HCT116 (cell line): ENCODE data around the gene RXFP2. TPM values are rescaled to one million over a fixed set of nuclear protein-coding genes. Genes with fewer than 3 reads are reported as not detected.

ENCODE experiments used
- ATAC-seq: fragments of 200-7000 bp; cut with Tn5 transposase; 2 replicates; pipeline ENCODE4 v1.9.1; 2020; ENCODE audit warnings: mild to moderate bottlenecking, moderate library complexity
- BruUV-seq: library from RNA; stranded (reverse); fragments of 400-500 nt; replicated peaks from 2 replicates; lab custom pipeline; 2021; lab: Mats Ljungman, UMichigan
- CTCF ChIA-PET: fragments of 300-600 bp; sonication (Branson Sonifier 250); formaldehyde crosslinking; loops from one replicate; lab custom pipeline; 2021; ENCODE audit warnings: antibody characterized with exemption; lab: Charles Lee
- POLR2A ChIA-PET: fragments of 300-600, 350-600 bp; sonication (Branson Sonifier 250); formaldehyde crosslinking; loops from one replicate; lab custom pipeline; 2021; ENCODE audit warnings: antibody characterized with exemption; lab: Charles Lee
- RAD21 ChIA-PET, 2 experiments: fragments of 300-600 bp; sonication (Branson Sonifier 250); formaldehyde crosslinking; loops; one replicate each; lab custom pipeline; 2023; ENCODE audit warnings: low total read pairs in 2 of 2; ENCODE audit not compliant: uncharacterized antibody in 2 of 2, unreplicated experiment in 2 of 2, low non-redundant PET in 1 of 2; lab: Charles Lee
- DNase-seq: peaks from one replicate; pipeline ENCODE4 v3.0.0-alpha.2; 2010; ENCODE audit warnings: low read depth, low spot score
- H2AFZ ChIP-seq: fragments of 200-600 bp; shearing (Covaris generic), sonication (generic); 2 replicates; pipeline ENCODE4 v1.6.1; 2017; ENCODE audit warnings: low read depth, mixed run types, mixed read lengths, antibody characterized with exemption, low read length; ENCODE audit not compliant: poor library complexity, severe bottlenecking
- H3K27ac ChIP-seq: 2 replicates; pipeline ENCODE4 v1.5.1; 2012; ENCODE audit warnings: low read depth, low read length
- H3K27me3 ChIP-seq: fragments of 200-600 bp; sonication (generic); 2 replicates; pipeline ENCODE4 v1.6.1; 2016; ENCODE audit warnings: mixed run types, low read length, mixed read lengths; ENCODE audit not compliant: insufficient read depth
- H3K36me3 ChIP-seq, 2 experiments: fragments of 200-500 bp in 1 of 2; fragments of 200-600 bp in 1 of 2; sonication (Bioruptor generic) in 1 of 2; sonication (generic) in 1 of 2; 2 replicates each; pipeline versions ENCODE4 v1.5.1 to v1.6.1; 2014 to 2016; ENCODE audit warnings: low read length in 2 of 2, inconsistent platforms in 1 of 2, mixed read lengths in 1 of 2, mixed run types in 1 of 2; ENCODE audit not compliant: insufficient read depth in 2 of 2, control insufficient read depth in 1 of 2
- H3K4me1 ChIP-seq, 2 experiments: fragments of 200-600 bp in 1 of 2; sonication (generic) in 1 of 2; 2 replicates each; pipeline versions ENCODE4 v1.5.1 to v1.6.1; 2012 to 2017; ENCODE audit warnings: low read length in 2 of 2, inconsistent platforms in 1 of 2, mild to moderate bottlenecking in 1 of 2, mixed read lengths in 1 of 2, mixed run types in 1 of 2, moderate library complexity in 1 of 2; ENCODE audit not compliant: insufficient read depth in 2 of 2, control insufficient read depth in 1 of 2
- H3K4me2 ChIP-seq: fragments of 200-600 bp; sonication (generic); 2 replicates; pipeline ENCODE4 v1.6.1; 2017; ENCODE audit warnings: mixed run types, low read length, mixed read lengths
- H3K4me3 ChIP-seq, 2 experiments: fragments of 200-600 bp in 1 of 2; sonication (generic) in 1 of 2; replicated peaks in 1 of 2; 2 replicates each; pipeline ENCODE4 v1.5.1; 2011 to 2016; ENCODE audit warnings: low read length in 2 of 2, control low read depth in 1 of 2, low read depth in 1 of 2, mild to moderate bottlenecking in 1 of 2, mixed read lengths in 1 of 2, mixed run types in 1 of 2
- H3K79me2 ChIP-seq: fragments of 200-600 bp; sonication (generic); 2 replicates; pipeline ENCODE4 v1.6.1; 2017; ENCODE audit warnings: mild to moderate bottlenecking, mixed run types, low read length, moderate library complexity, mixed read lengths; ENCODE audit not compliant: insufficient read depth
- H3K9ac ChIP-seq: fragments of 200-600 bp; sonication (generic); 2 replicates; pipeline ENCODE4 v1.6.1; 2016; ENCODE audit warnings: low read length, mixed read lengths
- H3K9me2 ChIP-seq: fragments of 200-600 bp; sonication (generic), shearing (Covaris generic); 2 replicates; pipeline ENCODE4 v1.6.1; 2017; ENCODE audit warnings: mixed run types, mild to moderate bottlenecking, moderate library complexity; ENCODE audit not compliant: insufficient read depth
- H3K9me3 ChIP-seq, 2 experiments: fragments of 200-500 bp in 1 of 2; fragments of 200-600 bp in 1 of 2; sonication (Bioruptor generic) in 1 of 2; sonication (generic) in 1 of 2; 2 replicates each; pipeline ENCODE4 v1.6.1; 2014 to 2017; ENCODE audit warnings: low read length in 2 of 2, mixed read lengths in 2 of 2, inconsistent platforms in 1 of 2, low read depth in 1 of 2, mild to moderate bottlenecking in 1 of 2, mixed run types in 1 of 2, moderate library complexity in 1 of 2; ENCODE audit not compliant: control insufficient read depth in 1 of 2, insufficient read depth in 1 of 2
- H4K20me1 ChIP-seq: fragments of 200-600 bp; sonication (generic), shearing (Covaris generic); 2 replicates; pipeline ENCODE4 v1.6.1; 2017; ENCODE audit warnings: mixed run types, mild to moderate bottlenecking, moderate library complexity; ENCODE audit not compliant: insufficient read depth
- ATF3 ChIP-seq: IDR thresholded peaks from 2 replicates; pipeline ENCODE4 v1.6.1; 2012
- ELF1 ChIP-seq: IDR thresholded peaks from 2 replicates; pipeline ENCODE4 v1.6.1; 2012; ENCODE audit warnings: low read depth, borderline replicate concordance
- SP1 ChIP-seq: IDR thresholded peaks from 2 replicates; pipeline ENCODE4 v1.6.1; 2012; ENCODE audit warnings: low read depth
- YY1 ChIP-seq: IDR thresholded peaks from 2 replicates; pipeline ENCODE4 v1.6.1; 2011; ENCODE audit warnings: low read length, low read depth, moderate library complexity, mild to moderate bottlenecking; ENCODE audit not compliant: insufficient replicate concordance; ENCODE audit errors: extremely low read depth
- intact Hi-C: fragments of 100-400 bp; cut with micrococcal nuclease; formaldehyde crosslinking; loops from 2 replicates; pipeline ENCODE4 v1.10.0; 2022
- total RNA-seq: library from RNA; stranded (reverse); gene quantifications from one replicate; pipeline ENCODE4 v1.2.1, GENCODE V29; 2021; ENCODE audit not compliant: unreplicated experiment
- TF ChIP-seq, protein P1 (sequence below), 3 experiments: fragments of 200-600 bp in 1 of 3; sonication (generic) in 1 of 3; IDR thresholded peaks in 2 of 3; conservative IDR thresholded peaks in 1 of 3; 2 replicates each; pipeline ENCODE4 v1.5.1; 2012 to 2017; ENCODE audit warnings: low read depth in 2 of 3, low read length in 2 of 3, antibody characterized with exemption in 1 of 3, borderline replicate concordance in 1 of 3, control low read depth in 1 of 3, mild to moderate bottlenecking in 1 of 3, mixed read lengths in 1 of 3, mixed run types in 1 of 3, moderate library complexity in 1 of 3; ENCODE audit not compliant: insufficient read depth in 1 of 3
- TF ChIP-seq, protein P2 (sequence below): IDR thresholded peaks from 2 replicates; pipeline ENCODE4 v1.6.1; 2011; ENCODE audit warnings: mild to moderate bottlenecking, low read length, moderate library complexity; ENCODE audit not compliant: insufficient replicate concordance; ENCODE audit errors: extremely low read depth

The RXFP2 gene
- total RNA-seq, 1 experiment from 2014 or later = not detected

GRCh38 chr13:31818236-31818635, 78.9 kb downstream of the RXFP2 start:
- no peak for ATAC-seq
- CTCF ChIA-PET = no interaction called here
- RAD21 ChIA-PET = no interaction called here
- no peak overlapping the region for H3K9ac ChIP-seq
- intact Hi-C loops = no loop called here
- H4K20me1 ChIP-seq = no peaks in the 10 kb centered on the region
- no peak overlapping the region for H2AFZ ChIP-seq
- no peak overlapping the region for H3K4me3 ChIP-seq
- H3K4me2 ChIP-seq = no peak overlapping the region
- H3K79me2 ChIP-seq = no peaks in the 10 kb centered on the region
- DNase-seq = no peak
- no peak overlapping the region for H3K27ac ChIP-seq
- H3K27me3 ChIP-seq = no peaks in the 10 kb centered on the region
- POLR2A ChIA-PET = no interaction called here
- no peaks in the 10 kb centered on the region for H3K9me2 ChIP-seq
- no peaks in the 10 kb centered on the region for H3K9me3 ChIP-seq
- no TSS peak for BruUV-seq
- TF ChIP-seq, protein P1, sequence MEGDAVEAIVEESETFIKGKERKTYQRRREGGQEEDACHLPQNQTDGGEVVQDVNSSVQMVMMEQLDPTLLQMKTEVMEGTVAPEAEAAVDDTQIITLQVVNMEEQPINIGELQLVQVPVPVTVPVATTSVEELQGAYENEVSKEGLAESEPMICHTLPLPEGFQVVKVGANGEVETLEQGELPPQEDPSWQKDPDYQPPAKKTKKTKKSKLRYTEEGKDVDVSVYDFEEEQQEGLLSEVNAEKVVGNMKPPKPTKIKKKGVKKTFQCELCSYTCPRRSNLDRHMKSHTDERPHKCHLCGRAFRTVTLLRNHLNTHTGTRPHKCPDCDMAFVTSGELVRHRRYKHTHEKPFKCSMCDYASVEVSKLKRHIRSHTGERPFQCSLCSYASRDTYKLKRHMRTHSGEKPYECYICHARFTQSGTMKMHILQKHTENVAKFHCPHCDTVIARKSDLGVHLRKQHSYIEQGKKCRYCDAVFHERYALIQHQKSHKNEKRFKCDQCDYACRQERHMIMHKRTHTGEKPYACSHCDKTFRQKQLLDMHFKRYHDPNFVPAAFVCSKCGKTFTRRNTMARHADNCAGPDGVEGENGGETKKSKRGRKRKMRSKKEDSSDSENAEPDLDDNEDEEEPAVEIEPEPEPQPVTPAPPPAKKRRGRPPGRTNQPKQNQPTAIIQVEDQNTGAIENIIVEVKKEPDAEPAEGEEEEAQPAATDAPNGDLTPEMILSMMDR (IDR thresholded peaks at IDR 0.05 in 2 of 3, conservative IDR thresholded peaks at IDR 0.05 in 1 of 3; ENCODE audit: borderline replicate concordance in 1 of 3, insufficient read depth in 1 of 3, low read depth in 2 of 3, low read length in 2 of 3) = no peak
- TF ChIP-seq ELF1 (no peak), SP1 (no peak), YY1 (no peak), ATF3 (no peak)
- TF ChIP-seq, protein P2, sequence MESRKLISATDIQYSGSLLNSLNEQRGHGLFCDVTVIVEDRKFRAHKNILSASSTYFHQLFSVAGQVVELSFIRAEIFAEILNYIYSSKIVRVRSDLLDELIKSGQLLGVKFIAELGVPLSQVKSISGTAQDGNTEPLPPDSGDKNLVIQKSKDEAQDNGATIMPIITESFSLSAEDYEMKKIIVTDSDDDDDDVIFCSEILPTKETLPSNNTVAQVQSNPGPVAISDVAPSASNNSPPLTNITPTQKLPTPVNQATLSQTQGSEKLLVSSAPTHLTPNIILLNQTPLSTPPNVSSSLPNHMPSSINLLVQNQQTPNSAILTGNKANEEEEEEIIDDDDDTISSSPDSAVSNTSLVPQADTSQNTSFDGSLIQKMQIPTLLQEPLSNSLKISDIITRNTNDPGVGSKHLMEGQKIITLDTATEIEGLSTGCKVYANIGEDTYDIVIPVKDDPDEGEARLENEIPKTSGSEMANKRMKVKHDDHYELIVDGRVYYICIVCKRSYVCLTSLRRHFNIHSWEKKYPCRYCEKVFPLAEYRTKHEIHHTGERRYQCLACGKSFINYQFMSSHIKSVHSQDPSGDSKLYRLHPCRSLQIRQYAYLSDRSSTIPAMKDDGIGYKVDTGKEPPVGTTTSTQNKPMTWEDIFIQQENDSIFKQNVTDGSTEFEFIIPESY = no peak
- TF ChIP-seq, all 23 proteins: peak for 0
- no peaks in the 10 kb centered on the region for H3K36me3 ChIP-seq
- H3K4me1 ChIP-seq = no peaks in the 10 kb centered on the region
